Measurements from ENCODE around the gene SPEM3.

SPEM3 gene

GRCh38 chr17:7475764-7476422 is 47.2 kb downstream of the SPEM3 start:
- H3K36me3 ChIP-seq (replicated peaks; ENCODE audit: low read depth, low read length) = no peaks in the 10 kb centered on the region
- H3K9ac ChIP-seq (ENCODE audit: low read length) = no peak overlapping the region
- H3K27me3 ChIP-seq (ENCODE audit: low read depth, low read length) = no peaks in the 10 kb centered on the region
- H4K20me1 ChIP-seq (ENCODE audit: insufficient read depth, low read length) = peaks cover 19% of the 10 kb centered on the region; the same call in 1 of the 2 replicates
- H3K79me2 ChIP-seq (ENCODE audit: low read length) = peaks cover 47% of the 10 kb centered on the region
- H3K9me3 ChIP-seq (ENCODE audit: insufficient read depth, low read length) = no peaks in the 10 kb centered on the region
- no peak overlapping the region for H3K27ac ChIP-seq (ENCODE audit: low read length)
- H3K4me2 ChIP-seq (ENCODE audit: low read length) = no peak overlapping the region
- no peak overlapping the region for H3K4me3 ChIP-seq (ENCODE audit: low read length)
- no peak overlapping the region for H2AFZ ChIP-seq (ENCODE audit: low read depth, low read length)
- TF ChIP-seq EZH2phosphoT487 (IDR thresholded peaks at IDR 0.05; ENCODE audit: low read depth) = no peak
- no peak for TF ChIP-seq CTCF (IDR thresholded peaks at IDR 0.05; ENCODE audit: low read depth, low read length)
- peaks cover 10% of the 10 kb centered on the region; the same call in 1 of the 2 replicates for H3K4me1 ChIP-seq (ENCODE audit: low read length)

- H3K4me3 ChIP-seq (ENCODE audit: low read length) = no peak overlapping the region
- H3K36me3 ChIP-seq (replicated peaks; ENCODE audit: low read depth, low read length) = no peaks in the 10 kb centered on the region
- TF ChIP-seq CTCF (IDR thresholded peaks at IDR 0.05; ENCODE audit: low read depth, low read length) (no peak), EZH2phosphoT487 (IDR thresholded peaks at IDR 0.05; ENCODE audit: low read depth) (no peak)
- H3K4me2 ChIP-seq (ENCODE audit: low read length) = no peak overlapping the region
- peaks cover 19% of the 10 kb centered on the region; the same call in 1 of the 2 replicates for H4K20me1 ChIP-seq (ENCODE audit: insufficient read depth, low read length)
- no peaks in the 10 kb centered on the region for H3K27me3 ChIP-seq (ENCODE audit: low read depth, low read length)
- H2AFZ ChIP-seq (ENCODE audit: low read depth, low read length) = no peak overlapping the region
- H3K9me3 ChIP-seq (ENCODE audit: insufficient read depth, low read length) = no peaks in the 10 kb centered on the region
- peaks cover 47% of the 10 kb centered on the region for H3K79me2 ChIP-seq (ENCODE audit: low read length)
- no peak overlapping the region for H3K27ac ChIP-seq (ENCODE audit: low read length)
- H3K9ac ChIP-seq (ENCODE audit: low read length) = no peak overlapping the region
- H3K4me1 ChIP-seq (ENCODE audit: low read length) = peaks cover 10% of the 10 kb centered on the region; the same call in 1 of the 2 replicates
Observed at GRCh38 chr17:7476494-7476893, 47.8 kb downstream of the SPEM3 start.

GRCh38 chr17:7476951-7477350 is 48.3 kb downstream of the SPEM3 start:
- H2AFZ ChIP-seq (ENCODE audit: low read depth, low read length) = no peak overlapping the region
- peaks cover 19% of the 10 kb centered on the region; the same call in 1 of the 2 replicates for H4K20me1 ChIP-seq (ENCODE audit: insufficient read depth, low read length)
- no peak overlapping the region for H3K27ac ChIP-seq (ENCODE audit: low read length)
- no peak overlapping the region for H3K4me2 ChIP-seq (ENCODE audit: low read length)
- TF ChIP-seq CTCF (IDR thresholded peaks at IDR 0.05; ENCODE audit: low read depth, low read length) (no peak), EZH2phosphoT487 (IDR thresholded peaks at IDR 0.05; ENCODE audit: low read depth) (no peak)
- H3K27me3 ChIP-seq (ENCODE audit: low read depth, low read length) = no peaks in the 10 kb centered on the region
- peaks cover 10% of the 10 kb centered on the region; the same call in 1 of the 2 replicates for H3K4me1 ChIP-seq (ENCODE audit: low read length)
- no peaks in the 10 kb centered on the region for H3K36me3 ChIP-seq (replicated peaks; ENCODE audit: low read depth, low read length)
- H3K4me3 ChIP-seq (ENCODE audit: low read length) = no peak overlapping the region
- no peaks in the 10 kb centered on the region for H3K9me3 ChIP-seq (ENCODE audit: insufficient read depth, low read length)
- peaks cover 47% of the 10 kb centered on the region for H3K79me2 ChIP-seq (ENCODE audit: low read length)
- H3K9ac ChIP-seq (ENCODE audit: low read length) = no peak overlapping the region

- Histone ChIP-seq H3K79me2 (ENCODE audit: low read length) (peaks cover 47% of the 10 kb centered on the region), H3K9me3 (ENCODE audit: insufficient read depth, low read length) (no peaks in the 10 kb centered on the region), H3K4me1 (ENCODE audit: low read length) (peaks cover 10% of the 10 kb centered on the region; the same call in 1 of the 2 replicates), H3K36me3 (replicated peaks; ENCODE audit: low read depth, low read length) (no peaks in the 10 kb centered on the region), H3K4me3 (ENCODE audit: low read length) (no peak overlapping the region), H3K27ac (ENCODE audit: low read length) (no peak overlapping the region), H4K20me1 (ENCODE audit: insufficient read depth, low read length) (peaks cover 19% of the 10 kb centered on the region; the same call in 1 of the 2 replicates), H3K4me2 (ENCODE audit: low read length) (peak overlapping the region; percentile 84), H2AFZ (ENCODE audit: low read depth, low read length) (no peak overlapping the region), H3K27me3 (ENCODE audit: low read depth, low read length) (no peaks in the 10 kb centered on the region), H3K9ac (ENCODE audit: low read length) (no peak overlapping the region)
- TF ChIP-seq EZH2phosphoT487 (IDR thresholded peaks at IDR 0.05; ENCODE audit: low read depth) (no peak), CTCF (IDR thresholded peaks at IDR 0.05; ENCODE audit: low read depth, low read length) (no peak)
Observed at GRCh38 chr17:7477392-7478275, 49.0 kb downstream of the SPEM3 start.
